Thyroid gland (tissue), 4 donors: ENCODE data around the gene DNAJC3. TPM values are rescaled to one million over a fixed set of nuclear protein-coding genes. Genes with fewer than 3 reads are reported as not detected.

Experiments
- DNase-seq, 2 donors: peaks; one replicate each; pipeline ENCODE4 v3.0.0-alpha.2; 2019
- H3K27ac ChIP-seq, 3 donors: fragments of 200-600 bp; sonication (generic); 1 replicate in 2 of 3; 2 replicates in 1 of 3; pipeline ENCODE4 v1.5.1; 2016 to 2019; ENCODE audit warnings: mild to moderate bottlenecking in 1 of 3, moderate library complexity in 1 of 3
- H3K27me3 ChIP-seq: fragments of 200-600 bp; sonication (generic); one replicate; pipeline ENCODE4 v1.5.1; 2019
- H3K36me3 ChIP-seq, 2 donors: fragments of 200-600 bp; sonication (generic); one replicate each; pipeline ENCODE4 v1.5.1; 2016 to 2019
- H3K4me1 ChIP-seq, 2 donors: fragments of 200-600 bp; sonication (generic); one replicate each; pipeline ENCODE4 v1.5.1; 2017 to 2019
- H3K4me3 ChIP-seq, 3 donors: fragments of 200-600 bp; sonication (generic); replicated peaks in 1 of 3; 1 replicate in 2 of 3; 2 replicates in 1 of 3; pipeline ENCODE4 v1.5.1; 2016; ENCODE audit warnings: mild to moderate bottlenecking in 1 of 3
- H3K9me3 ChIP-seq: fragments of 200-600 bp; sonication (generic); one replicate; pipeline ENCODE4 v1.5.1; 2017
- CTCF ChIP-seq, 6 experiments: fragments of 200-600 bp in 3 of 6; fragments of 450-650 bp in 3 of 6; sonication (generic) in 3 of 6; IDR thresholded peaks; one replicate each; pipeline ENCODE4 v1.5.1; 2016 to 2019; ENCODE audit warnings: antibody characterized with exemption in 6 of 6, mild to moderate bottlenecking in 2 of 6, inconsistent platforms in 1 of 6, moderate library complexity in 1 of 6
- POLR2A ChIP-seq, 2 donors: fragments of 450-650 bp; IDR thresholded peaks; one replicate each; pipeline ENCODE4 v1.6.1; 2017; ENCODE audit warnings: antibody characterized with exemption in 2 of 2, mild to moderate bottlenecking in 2 of 2, moderate library complexity in 1 of 2
- WGBS, 2 donors: methylation state at CpG; one replicate each; pipeline ENCODE4 v1.1.5; 2017; 5-methylcytosine and 5-hydroxymethylcytosine counted together
- intact Hi-C: fragments of 100-400 bp; cut with DNase I; formaldehyde crosslinking; loops from one replicate; pipeline ENCODE4 v1.15.1; 2023
- total RNA-seq, 4 donors: library from RNA; depleted of rRNA; stranded (reverse); fragments of >200 nt; gene quantifications; one replicate each; pipeline ENCODE4 v1.2.3, GENCODE V29; 2016

DNAJC3 gene
- total RNA-seq, 4 donors from 2014 or later, result 92.2 to 164 (median 125) TPM

GRCh38 chr13:95801825-95802224, 124.9 kb downstream of the DNAJC3 start:
- intact Hi-C loops, result no loop called here

GRCh38 chr13:95805921-95806320, 129.0 kb downstream of the DNAJC3 start:
- intact Hi-C loops, result no loop called here

More at GRCh38 chr13:95801825-95802224, 124.9 kb downstream of the DNAJC3 start:
- H3K4me1 ChIP-seq, result peaks cover 0 to 2% of the 10 kb centered on the region in 2 donors
- no peak overlapping the region for H3K27ac ChIP-seq
- no peaks in the 10 kb centered on the region for H3K9me3 ChIP-seq
- no peak for DNase-seq
- H3K4me3 ChIP-seq, result no peak overlapping the region
- H3K36me3 ChIP-seq, result no peaks in the 10 kb centered on the region
- 98% methylated on average over 4 of the region's 4 CpGs for WGBS, 2 donors
- TF ChIP-seq CTCF (IDR thresholded peaks at IDR 0.05), result no peak
- no peak for TF ChIP-seq POLR2A (IDR thresholded peaks at IDR 0.05)
- no peaks in the 10 kb centered on the region for H3K27me3 ChIP-seq

GRCh38 chr13:95809429-95809828, 132.5 kb downstream of the DNAJC3 start:
- no peak for TF ChIP-seq POLR2A (IDR thresholded peaks at IDR 0.05)
- TF ChIP-seq CTCF (IDR thresholded peaks at IDR 0.05), result no peak
- H3K27me3 ChIP-seq, result no peaks in the 10 kb centered on the region
- intact Hi-C loops, result no loop called here
- no peaks in the 10 kb centered on the region for H3K36me3 ChIP-seq
- no peak overlapping the region for H3K4me3 ChIP-seq
- no peaks in the 10 kb centered on the region for H3K4me1 ChIP-seq
- no peak overlapping the region for H3K27ac ChIP-seq
- 84 to 88% methylated on average over 5 of the region's 5 CpGs for WGBS, 2 donors
- H3K9me3 ChIP-seq, result no peaks in the 10 kb centered on the region
- no peak for DNase-seq

More at GRCh38 chr13:95805921-95806320, 129.0 kb downstream of the DNAJC3 start:
- no peak for TF ChIP-seq POLR2A (IDR thresholded peaks at IDR 0.05)
- no peak for TF ChIP-seq CTCF (IDR thresholded peaks at IDR 0.05)
- H3K27ac ChIP-seq, result no peak overlapping the region
- DNase-seq, result no peak
- no peaks in the 10 kb centered on the region for H3K36me3 ChIP-seq
- H3K4me1 ChIP-seq, result no peaks in the 10 kb centered on the region
- no peaks in the 10 kb centered on the region for H3K9me3 ChIP-seq
- H3K4me3 ChIP-seq, result no peak overlapping the region
- H3K27me3 ChIP-seq, result no peaks in the 10 kb centered on the region

GRCh38 chr13:95813139-95813538, 136.2 kb downstream of the DNAJC3 start:
- Histone ChIP-seq H3K36me3 (no peaks in the 10 kb centered on the region), H3K27me3 (no peaks in the 10 kb centered on the region), H3K27ac (no peak overlapping the region), H3K4me3 (no peak overlapping the region), H3K4me1 (no peaks in the 10 kb centered on the region), H3K9me3 (no peaks in the 10 kb centered on the region)
- WGBS, 2 donors, result 92 to 95% methylated on average over 3 of the region's 3 CpGs
- intact Hi-C loops, result no loop called here
- no peak for DNase-seq
- TF ChIP-seq CTCF (IDR thresholded peaks at IDR 0.05), result no peak
- no peak for TF ChIP-seq POLR2A (IDR thresholded peaks at IDR 0.05)

GRCh38 chr13:95814495-95814894, 137.6 kb downstream of the DNAJC3 start:
- Histone ChIP-seq H3K36me3 (no peaks in the 10 kb centered on the region), H3K4me1 (no peaks in the 10 kb centered on the region), H3K27me3 (no peaks in the 10 kb centered on the region), H3K27ac (no peak overlapping the region), H3K4me3 (no peak overlapping the region), H3K9me3 (no peaks in the 10 kb centered on the region)
- TF ChIP-seq POLR2A (IDR thresholded peaks at IDR 0.05) (no peak), CTCF (IDR thresholded peaks at IDR 0.05) (no peak)
- intact Hi-C loops, result no loop called here
- 91 to 100% methylated on average over 1 of the region's 1 CpG for WGBS, 2 donors
- no peak for DNase-seq
